ENCODE data around the gene NBPF19.
"Not testable (repeated sequence)": the region's sequence is repeated elsewhere in the genome, so short reads cannot be mapped to it uniquely, and the experiment has no call there.

The NBPF19 gene

GRCh38 chr1:149474745-149475144, at the start of gene NBPF19:
NBPF19 (plus strand) TSS chr1:149475045; CDS start chr1:149475933, 888 bp downstream.
- DNase-seq (ENCODE audit: low read depth in 2 of 2): not testable (repeated sequence)

- not testable (repeated sequence) for DNase-seq (ENCODE audit: low read depth in 2 of 2)
Measured at GRCh38 chr1:149428317-149428716, 46.5 kb upstream of the NBPF19 start.

GRCh38 chr1:149445451-149445850, 29.4 kb upstream of the NBPF19 start:
- DNase-seq (ENCODE audit: low read depth in 2 of 2): not testable (repeated sequence)

GRCh38 chr1:149452196-149452595, 22.6 kb upstream of the NBPF19 start:
- not testable (repeated sequence) for DNase-seq (ENCODE audit: low read depth in 2 of 2)

GRCh38 chr1:149452652-149453051, 22.2 kb upstream of the NBPF19 start:
- not testable (repeated sequence) for DNase-seq (ENCODE audit: low read depth in 2 of 2)

GRCh38 chr1:149558350-149558825, 83.5 kb downstream of the NBPF19 start:
- peak; percentile 56 to 71 for DNase-seq (ENCODE audit: low read depth in 2 of 2)

- DNase-seq (ENCODE audit: low read depth in 2 of 2): not testable (repeated sequence)
Measured at GRCh38 chr1:149561806-149562205, 87.0 kb downstream of the NBPF19 start.

- not testable (repeated sequence) for DNase-seq (ENCODE audit: low read depth in 2 of 2)
Measured at GRCh38 chr1:149565485-149565884, 90.6 kb downstream of the NBPF19 start.

GRCh38 chr1:149572763-149573162, 97.9 kb downstream of the NBPF19 start:
- DNase-seq (ENCODE audit: low read depth in 2 of 2): not testable (repeated sequence)

- not testable (repeated sequence) for DNase-seq (ENCODE audit: low read depth in 2 of 2)
Measured at GRCh38 chr1:149585592-149585991, 110.7 kb downstream of the NBPF19 start.
